Kidney epithelial cell (primary cell): ENCODE results near the gene INCENP. TPM values are rescaled to one million over a fixed set of nuclear protein-coding genes. Genes with fewer than 3 reads are reported as not detected.

ENCODE experiments used
- DNase-seq: peaks from one replicate; pipeline ENCODE4 v3.0.0-alpha.2; 2010; ENCODE audit warnings: low read depth
- H3K27me3 ChIP-seq: 2 replicates; pipeline ENCODE4 v1.6.0; 2011; ENCODE audit warnings: low read length; ENCODE audit not compliant: control insufficient read depth, insufficient read depth
- H3K36me3 ChIP-seq: 2 replicates; pipeline ENCODE4 v1.5.1; 2011; ENCODE audit warnings: low read length; ENCODE audit not compliant: control insufficient read depth, insufficient read depth
- H3K4me3 ChIP-seq: 2 replicates; pipeline ENCODE4 v1.5.1; 2011; ENCODE audit warnings: low read depth, mild to moderate bottlenecking, control low read depth, low read length
- CTCF ChIP-seq: IDR thresholded peaks from 2 replicates; pipeline ENCODE4 v1.5.1; 2011; ENCODE audit warnings: mild to moderate bottlenecking, moderate library complexity, low read length, control low read depth, inconsistent platforms; ENCODE audit not compliant: insufficient read depth, poor library complexity, severe bottlenecking
- total RNA-seq: library from RNA; depleted of rRNA; stranded (reverse); fragments of >200 nt; gene quantifications from 2 replicates; pipeline ENCODE4 v1.2.3, GENCODE V29; 2015

INCENP gene
- total RNA-seq, 1 donor from 2014 or later = 18.8 TPM

GRCh38 chr11:62172294-62172693, 48.5 kb downstream of the INCENP start:
- TF ChIP-seq CTCF = no peak
- Histone ChIP-seq H3K36me3 (no peaks in the 10 kb centered on the region), H3K27me3 (peaks cover 17% of the 10 kb centered on the region), H3K4me3 (no peak overlapping the region)
- no peak for DNase-seq

- no peaks in the 10 kb centered on the region for H3K36me3 ChIP-seq
- no peak for TF ChIP-seq CTCF
- peaks cover 7% of the 10 kb centered on the region for H3K27me3 ChIP-seq
- no peak overlapping the region for H3K4me3 ChIP-seq
- no peak for DNase-seq
Observed at GRCh38 chr11:62176766-62177165, 53.0 kb downstream of the INCENP start.

- Histone ChIP-seq H3K4me3 (no peak overlapping the region), H3K27me3 (no peaks in the 10 kb centered on the region), H3K36me3 (no peaks in the 10 kb centered on the region)
- no peak for TF ChIP-seq CTCF
- DNase-seq = no peak
Observed at GRCh38 chr11:62179995-62180394, 56.2 kb downstream of the INCENP start.

- no peaks in the 10 kb centered on the region for H3K36me3 ChIP-seq
- no peaks in the 10 kb centered on the region for H3K27me3 ChIP-seq
- no peak overlapping the region for H3K4me3 ChIP-seq
- TF ChIP-seq CTCF = no peak
- DNase-seq = no peak
Observed at GRCh38 chr11:62181097-62181496, 57.3 kb downstream of the INCENP start.

GRCh38 chr11:62182147-62182891, 58.5 kb downstream of the INCENP start:
- Histone ChIP-seq H3K27me3 (no peaks in the 10 kb centered on the region), H3K4me3 (no peak overlapping the region), H3K36me3 (no peaks in the 10 kb centered on the region)
- no peak for DNase-seq
- no peak for TF ChIP-seq CTCF

- DNase-seq = no peak
- H3K27me3 ChIP-seq = peaks cover 4% of the 10 kb centered on the region
- no peaks in the 10 kb centered on the region for H3K36me3 ChIP-seq
- H3K4me3 ChIP-seq = no peak overlapping the region
- no peak for TF ChIP-seq CTCF
Observed at GRCh38 chr11:62186195-62186594, 62.4 kb downstream of the INCENP start.
